GM18517 (cell line): ENCODE results near the gene STEAP1B.
"Not testable (repeated sequence)": the region's sequence is repeated elsewhere in the genome, so short reads cannot be mapped to it uniquely, and the experiment has no call there.

Experiments used
- ATAC-seq: cut with Tn5 transposase; IDR thresholded peaks from one replicate; pipeline ENCODE4 v1.9.1; 2021; ENCODE audit warnings: mild to moderate bottlenecking, moderate library complexity; ENCODE audit not compliant: unreplicated experiment

STEAP1B gene

GRCh38 chr7:22433165-22433700, 66.8 kb downstream of the STEAP1B start:
- ATAC-seq = not testable (repeated sequence)

- no peak for ATAC-seq
These were observed 67.7 kb downstream of the STEAP1B start for GRCh38 chr7:22432203-22432718.

GRCh38 chr7:22430457-22430856, 69.5 kb downstream of the STEAP1B start:
- ATAC-seq = no peak

GRCh38 chr7:22429386-22429785, 70.6 kb downstream of the STEAP1B start:
- ATAC-seq = no peak

GRCh38 chr7:22427855-22428254, 72.1 kb downstream of the STEAP1B start:
- ATAC-seq = no peak

- no peak for ATAC-seq
These were observed 72.9 kb downstream of the STEAP1B start for GRCh38 chr7:22427104-22427503.

GRCh38 chr7:22426463-22427094, 73.4 kb downstream of the STEAP1B start:
- no peak for ATAC-seq

- no peak for ATAC-seq
These were observed 74.6 kb downstream of the STEAP1B start for GRCh38 chr7:22425361-22425760.

- ATAC-seq = no peak
These were observed 77.0 kb downstream of the STEAP1B start for GRCh38 chr7:22422831-22423615.

GRCh38 chr7:22420973-22421635, 78.9 kb downstream of the STEAP1B start:
- no peak for ATAC-seq

GRCh38 chr7:22420008-22420407, 80.0 kb downstream of the STEAP1B start:
- ATAC-seq = no peak

GRCh38 chr7:22419488-22419887, 80.5 kb downstream of the STEAP1B start:
- no peak for ATAC-seq

GRCh38 chr7:22418251-22419046, 81.5 kb downstream of the STEAP1B start:
- no peak for ATAC-seq

- no peak for ATAC-seq
These were observed 82.1 kb downstream of the STEAP1B start for GRCh38 chr7:22417841-22418240.

- ATAC-seq = no peak
These were observed 82.6 kb downstream of the STEAP1B start for GRCh38 chr7:22417349-22417748.

- ATAC-seq = no peak
These were observed 85.6 kb downstream of the STEAP1B start for GRCh38 chr7:22414424-22414823.

GRCh38 chr7:22413211-22413610, 86.8 kb downstream of the STEAP1B start:
- ATAC-seq = no peak

- ATAC-seq = no peak
These were observed 87.9 kb downstream of the STEAP1B start for GRCh38 chr7:22411977-22412693.

- no peak for ATAC-seq
These were observed 93.3 kb downstream of the STEAP1B start for GRCh38 chr7:22406715-22407114.

- no peak for ATAC-seq
These were observed 95.5 kb downstream of the STEAP1B start for GRCh38 chr7:22404421-22405023.
